Hematopoietic multipotent progenitor cell treated with erythropoietin and hydrocortisone succinate and interleukin-3 and kit ligand, for 4 days (in vitro differentiated cells): ENCODE data around the gene RUNDC3A.
A peak's percentile ranks its signal among the peaks of the same experiment; 100 is the strongest.
"Not testable (repeated sequence)": the region's sequence is repeated elsewhere in the genome, so short reads cannot be mapped to it uniquely, and the experiment has no call there.

Experiments used
- DNase-seq: peaks from one replicate; pipeline ENCODE4 v3.0.0-alpha.2; 2015

The RUNDC3A gene

DNA sequence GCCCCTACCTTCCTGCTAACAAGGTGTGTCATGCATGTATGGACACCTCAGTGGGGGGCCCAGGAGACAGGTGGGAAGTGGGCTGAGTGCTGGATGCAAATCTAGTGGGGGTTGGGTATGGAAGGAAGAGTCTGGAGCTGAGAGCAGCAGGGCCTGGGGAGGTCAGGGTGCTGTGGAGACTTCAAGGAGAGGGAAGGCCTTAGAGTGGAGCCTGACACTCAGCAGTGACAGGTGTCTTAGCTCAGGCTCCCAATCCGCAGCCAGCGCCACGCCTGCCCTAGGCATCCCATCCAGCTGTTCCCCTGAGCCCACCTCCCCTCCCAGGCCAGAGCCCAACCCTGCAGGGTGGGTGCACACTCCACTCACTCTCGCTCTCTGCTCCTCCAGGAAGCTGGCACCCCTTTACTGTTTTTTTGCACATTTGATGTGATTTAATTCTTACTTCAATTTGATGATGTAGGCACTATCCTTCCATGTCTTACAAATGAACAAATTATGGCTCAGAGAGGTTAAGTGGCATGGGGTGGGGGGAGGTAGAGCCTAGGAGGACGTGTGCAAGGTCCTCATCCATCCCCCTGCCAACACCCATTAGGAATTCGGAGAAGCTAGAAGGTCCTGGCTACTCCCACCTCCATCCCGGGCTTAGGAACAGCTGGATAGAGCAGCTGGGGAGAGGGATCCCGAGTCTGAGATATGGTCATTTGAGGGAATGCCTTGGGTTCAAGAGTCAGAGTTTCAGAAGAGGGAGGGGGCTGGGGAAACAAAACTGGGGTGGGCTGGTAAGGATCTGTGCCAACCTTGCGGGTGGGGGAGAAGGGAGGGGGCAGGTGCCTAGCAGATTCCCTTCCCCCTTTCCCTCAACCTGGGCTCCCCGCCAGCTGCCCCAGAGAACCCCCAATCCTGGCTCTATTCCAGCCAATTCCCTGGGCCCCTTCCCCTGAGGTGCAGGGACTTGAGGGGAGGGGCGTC lies 53.2 kb downstream of the RUNDC3A start:
- no peak for DNase-seq

- DNase-seq, result no peak
These were observed 54.1 kb downstream of the RUNDC3A start for GRCh38 chr17:44362459-44362948.

DNA sequence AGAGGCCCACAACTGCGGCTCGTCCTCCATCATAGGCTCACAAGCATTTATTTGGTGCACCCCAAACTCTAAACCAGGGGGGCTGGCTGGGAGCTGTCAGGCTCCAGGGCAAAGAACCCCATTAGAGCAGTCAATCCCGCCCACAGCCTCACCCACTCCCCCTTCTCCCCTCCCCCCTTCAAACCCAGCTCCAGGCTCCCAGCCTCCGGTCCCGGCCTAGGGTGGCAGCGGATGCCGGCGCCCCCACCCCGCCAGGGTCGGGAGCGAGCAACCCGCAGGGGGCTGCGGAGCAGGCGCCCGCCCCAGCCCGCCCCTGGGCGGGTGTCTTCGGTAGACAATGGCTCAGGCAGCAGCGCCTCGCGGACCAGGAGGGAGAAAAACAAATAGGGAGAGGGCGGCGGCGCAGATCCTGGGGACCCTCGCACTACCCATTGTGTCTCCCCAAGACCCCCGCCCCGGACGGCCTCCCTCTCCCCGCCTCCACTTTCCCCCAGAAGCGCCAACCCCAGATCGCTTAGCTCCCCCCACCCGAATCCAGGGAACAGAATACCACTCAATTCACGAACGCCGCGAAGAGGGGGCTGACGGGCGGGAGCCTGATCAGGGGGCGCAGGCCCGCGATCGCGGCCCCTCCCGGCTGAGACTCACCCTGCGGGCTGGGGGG lies 54.7 kb downstream of the RUNDC3A start:
- DNase-seq, result peak; percentile 50

GRCh38 chr17:44363613-44364159 lies 55.3 kb downstream of the RUNDC3A start, which contains the start of gene FAM171A2:
TSS of gene FAM171A2 (minus strand) at chr17:44363853. CDS start at chr17:44363714, 139 bp downstream.
- peak; percentile 81 for DNase-seq

- not testable (repeated sequence) for DNase-seq
These were observed 56.6 kb downstream of the RUNDC3A start for GRCh38 chr17:44365051-44365450.

GRCh38 chr17:44367231-44367979 lies 59.0 kb downstream of the RUNDC3A start:
- DNase-seq, result peak; percentile 46
